HG02610 (cell line): ENCODE measurements around the gene SCG5.

ENCODE experiments used
- ATAC-seq: cut with Tn5 transposase; IDR thresholded peaks from one replicate; pipeline ENCODE4 v1.9.1; 2021; ENCODE audit warnings: mild to moderate bottlenecking, moderate library complexity; ENCODE audit not compliant: unreplicated experiment

The SCG5 gene

DNA sequence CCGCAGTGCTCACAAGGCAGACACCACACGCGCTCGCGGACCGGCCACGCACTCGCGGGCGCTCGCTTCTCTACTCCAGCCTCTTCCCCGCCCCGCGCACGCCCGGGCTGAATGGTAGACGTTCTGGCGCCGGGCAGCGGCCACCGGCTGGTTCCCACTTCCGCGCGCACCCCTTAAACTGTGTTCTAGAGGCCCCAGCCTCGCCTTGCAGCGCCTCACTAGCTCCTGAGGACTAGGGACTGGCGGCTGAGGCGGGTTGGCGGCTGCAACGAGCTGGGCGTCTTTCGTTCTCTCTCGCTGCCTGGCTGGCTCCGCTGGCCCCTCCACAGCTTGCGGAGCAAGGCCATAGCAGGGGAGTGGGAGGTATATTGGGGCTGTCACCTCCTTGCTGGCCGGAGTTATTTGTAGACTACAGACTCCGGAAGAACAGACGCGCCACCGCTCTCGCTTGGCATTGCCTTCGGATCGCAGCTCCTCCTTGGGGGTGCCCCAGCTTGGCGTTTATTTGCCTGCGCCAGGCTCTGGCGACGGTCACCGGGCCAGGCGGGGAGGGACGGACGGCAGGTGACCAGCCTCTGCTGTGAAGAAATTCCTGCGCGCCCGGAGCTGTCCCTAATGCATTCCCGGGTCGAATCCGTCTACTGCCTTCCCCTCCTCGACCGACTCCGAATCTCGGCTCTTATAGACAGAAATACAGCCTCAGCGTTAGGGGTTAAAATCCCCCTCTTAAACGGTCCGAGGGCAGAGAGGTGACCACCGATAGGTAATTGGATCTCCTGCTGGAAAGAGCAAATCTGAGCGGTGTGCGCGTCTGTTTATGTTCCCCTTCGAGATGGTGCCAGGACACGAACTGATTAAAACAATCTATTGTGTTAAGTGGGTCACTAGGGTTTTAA is 77.6 kb downstream of the SCG5 start:
- no peak for ATAC-seq

DNA sequence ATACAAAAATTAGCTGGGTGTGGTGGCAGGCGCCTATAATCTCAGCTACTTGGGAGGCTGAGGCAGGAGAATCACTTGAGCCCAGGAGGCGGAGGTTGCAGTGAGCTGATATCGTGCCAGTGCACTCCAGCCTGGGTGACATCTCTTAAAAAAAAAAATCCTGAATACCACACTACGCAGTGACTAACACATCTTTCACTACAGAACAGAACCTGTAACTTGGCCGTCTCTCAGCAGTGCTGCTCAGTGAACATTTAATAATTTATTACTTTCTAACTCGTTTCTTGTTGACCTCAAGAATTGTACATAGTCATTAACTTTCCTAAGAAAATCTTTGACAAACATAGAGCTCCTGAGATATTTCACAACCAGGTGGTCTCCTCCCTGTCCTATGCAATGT is 80.1 kb downstream of the SCG5 start:
- ATAC-seq: no peak

DNA sequence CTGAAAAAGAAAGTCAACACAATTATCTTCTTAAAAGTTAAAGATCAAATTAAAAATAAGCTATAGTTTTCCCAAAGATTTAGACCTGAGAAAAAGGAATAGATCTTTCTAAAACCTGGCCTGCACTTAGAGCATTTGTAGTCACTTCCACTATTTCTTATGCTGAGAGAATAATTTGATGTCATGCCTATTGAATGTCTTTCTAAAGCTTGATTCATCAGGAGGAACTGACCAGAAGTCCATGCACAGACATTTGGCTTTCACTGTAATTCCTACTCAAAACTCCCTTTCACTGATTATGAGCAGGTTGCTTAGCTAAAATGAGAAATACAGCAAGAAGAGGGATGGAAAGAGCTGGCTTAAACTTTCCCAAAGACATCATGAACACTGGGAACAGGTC is 80.6 kb downstream of the SCG5 start:
- no peak for ATAC-seq

DNA sequence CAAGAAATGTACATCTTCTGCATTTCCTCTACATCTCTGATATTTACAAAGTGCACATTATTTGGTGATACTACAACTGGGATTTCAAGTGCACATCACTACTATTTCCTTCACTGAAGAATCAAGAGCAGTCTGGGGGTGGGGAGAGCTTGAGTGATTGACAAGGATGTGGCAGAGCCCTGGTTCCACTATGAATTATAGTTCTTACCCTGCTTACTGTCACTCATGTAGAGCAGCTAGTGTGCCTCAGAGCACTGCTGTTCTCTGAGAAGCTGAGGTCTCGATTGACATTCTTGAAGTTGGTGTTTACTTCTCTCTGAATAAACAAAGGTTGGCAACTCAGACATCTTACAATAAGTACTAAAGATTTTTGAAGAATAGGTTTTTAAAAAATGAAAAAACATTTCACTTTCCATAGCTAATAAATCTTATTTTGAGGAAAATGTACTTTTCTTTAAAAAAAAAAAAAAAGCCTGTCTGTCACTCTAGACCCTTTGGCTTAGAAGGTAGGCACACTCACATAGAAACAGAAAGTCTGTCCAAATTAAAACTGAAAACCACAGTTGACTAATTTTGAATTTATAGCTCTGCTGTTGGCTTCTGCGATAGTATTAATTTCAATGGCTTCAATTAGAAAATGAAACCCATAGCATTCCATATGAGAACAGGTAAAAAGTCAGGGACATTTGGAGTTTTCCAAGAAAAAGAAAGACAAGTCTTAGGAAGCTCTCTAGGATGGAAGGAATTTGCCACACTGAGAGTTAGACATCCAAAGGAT is 81.8 kb downstream of the SCG5 start:
- peak; percentile 96 for ATAC-seq

DNA sequence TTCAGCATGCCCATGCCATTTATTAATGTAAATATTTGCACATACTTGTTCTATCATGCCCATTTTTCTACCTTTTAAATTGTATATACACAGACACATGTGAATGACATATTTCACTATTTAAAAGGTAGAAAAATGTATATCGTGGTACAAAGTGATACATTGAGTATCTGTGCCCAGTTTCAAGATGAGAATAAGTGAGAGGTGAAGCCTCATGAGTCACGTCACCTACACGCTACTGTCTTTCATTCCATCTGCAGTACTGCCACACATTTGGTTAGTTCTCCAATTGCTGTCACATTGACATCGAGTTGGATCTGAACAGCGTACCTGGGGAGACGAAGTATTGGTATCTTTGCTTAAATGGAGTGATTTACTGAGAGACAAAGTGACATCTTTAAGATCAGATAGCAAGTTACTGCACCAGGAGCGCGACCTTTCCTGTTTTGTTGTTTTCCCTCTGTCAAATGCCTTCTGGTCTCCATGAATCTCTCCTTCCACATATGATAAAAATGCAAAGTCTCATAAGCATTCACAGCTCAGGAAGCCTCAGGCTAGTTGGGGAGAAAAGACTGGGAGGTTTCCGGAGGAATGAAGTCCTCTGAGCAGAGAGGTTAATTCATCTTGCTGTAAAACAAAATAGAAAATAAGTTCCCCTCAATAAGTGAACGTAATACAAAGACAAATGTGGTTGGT is 88.3 kb downstream of the SCG5 start:
- ATAC-seq: no peak

DNA sequence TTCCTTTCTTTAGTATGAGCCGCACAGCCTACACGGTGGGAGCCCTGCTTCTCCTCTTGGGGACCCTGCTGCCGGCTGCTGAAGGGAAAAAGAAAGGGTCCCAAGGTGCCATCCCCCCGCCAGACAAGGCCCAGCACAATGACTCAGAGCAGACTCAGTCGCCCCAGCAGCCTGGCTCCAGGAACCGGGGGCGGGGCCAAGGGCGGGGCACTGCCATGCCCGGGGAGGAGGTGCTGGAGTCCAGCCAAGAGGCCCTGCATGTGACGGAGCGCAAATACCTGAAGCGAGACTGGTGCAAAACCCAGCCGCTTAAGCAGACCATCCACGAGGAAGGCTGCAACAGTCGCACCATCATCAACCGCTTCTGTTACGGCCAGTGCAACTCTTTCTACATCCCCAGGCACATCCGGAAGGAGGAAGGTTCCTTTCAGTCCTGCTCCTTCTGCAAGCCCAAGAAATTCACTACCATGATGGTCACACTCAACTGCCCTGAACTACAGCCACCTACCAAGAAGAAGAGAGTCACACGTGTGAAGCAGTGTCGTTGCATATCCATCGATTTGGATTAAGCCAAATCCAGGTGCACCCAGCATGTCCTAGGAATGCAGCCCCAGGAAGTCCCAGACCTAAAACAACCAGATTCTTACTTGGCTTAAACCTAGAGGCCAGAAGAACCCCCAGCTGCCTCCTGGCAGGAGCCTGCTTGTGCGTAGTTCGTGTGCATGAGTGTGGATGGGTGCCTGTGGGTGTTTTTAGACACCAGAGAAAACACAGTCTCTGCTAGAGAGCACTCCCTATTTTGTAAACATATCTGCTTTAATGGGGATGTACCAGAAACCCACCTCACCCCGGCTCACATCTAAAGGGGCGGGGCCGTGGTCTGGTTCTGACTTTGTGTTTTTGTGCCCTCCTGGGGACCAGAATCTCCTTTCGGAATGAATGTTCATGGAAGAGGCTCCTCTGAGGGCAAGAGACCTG is 89.5 kb downstream of the SCG5 start:
- ATAC-seq: no peak

DNA sequence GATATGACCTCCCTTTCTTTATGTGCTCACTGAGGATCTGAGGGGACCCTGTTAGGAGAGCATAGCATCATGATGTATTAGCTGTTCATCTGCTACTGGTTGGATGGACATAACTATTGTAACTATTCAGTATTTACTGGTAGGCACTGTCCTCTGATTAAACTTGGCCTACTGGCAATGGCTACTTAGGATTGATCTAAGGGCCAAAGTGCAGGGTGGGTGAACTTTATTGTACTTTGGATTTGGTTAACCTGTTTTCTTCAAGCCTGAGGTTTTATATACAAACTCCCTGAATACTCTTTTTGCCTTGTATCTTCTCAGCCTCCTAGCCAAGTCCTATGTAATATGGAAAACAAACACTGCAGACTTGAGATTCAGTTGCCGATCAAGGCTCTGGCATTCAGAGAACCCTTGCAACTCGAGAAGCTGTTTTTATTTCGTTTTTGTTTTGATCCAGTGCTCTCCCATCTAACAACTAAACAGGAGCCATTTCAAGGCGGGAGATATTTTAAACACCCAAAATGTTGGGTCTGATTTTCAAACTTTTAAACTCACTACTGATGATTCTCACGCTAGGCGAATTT is 91.2 kb downstream of the SCG5 start:
- no peak for ATAC-seq

DNA sequence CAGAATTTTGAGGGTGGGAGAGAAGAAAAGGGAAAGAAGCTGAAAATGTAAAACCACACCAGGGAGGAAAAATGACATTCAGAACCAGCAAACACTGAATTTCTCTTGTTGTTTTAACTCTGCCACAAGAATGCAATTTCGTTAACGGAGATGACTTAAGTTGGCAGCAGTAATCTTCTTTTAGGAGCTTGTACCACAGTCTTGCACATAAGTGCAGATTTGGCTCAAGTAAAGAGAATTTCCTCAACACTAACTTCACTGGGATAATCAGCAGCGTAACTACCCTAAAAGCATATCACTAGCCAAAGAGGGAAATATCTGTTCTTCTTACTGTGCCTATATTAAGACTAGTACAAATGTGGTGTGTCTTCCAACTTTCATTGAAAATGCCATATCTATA is 91.8 kb downstream of the SCG5 start:
- ATAC-seq: no peak

DNA sequence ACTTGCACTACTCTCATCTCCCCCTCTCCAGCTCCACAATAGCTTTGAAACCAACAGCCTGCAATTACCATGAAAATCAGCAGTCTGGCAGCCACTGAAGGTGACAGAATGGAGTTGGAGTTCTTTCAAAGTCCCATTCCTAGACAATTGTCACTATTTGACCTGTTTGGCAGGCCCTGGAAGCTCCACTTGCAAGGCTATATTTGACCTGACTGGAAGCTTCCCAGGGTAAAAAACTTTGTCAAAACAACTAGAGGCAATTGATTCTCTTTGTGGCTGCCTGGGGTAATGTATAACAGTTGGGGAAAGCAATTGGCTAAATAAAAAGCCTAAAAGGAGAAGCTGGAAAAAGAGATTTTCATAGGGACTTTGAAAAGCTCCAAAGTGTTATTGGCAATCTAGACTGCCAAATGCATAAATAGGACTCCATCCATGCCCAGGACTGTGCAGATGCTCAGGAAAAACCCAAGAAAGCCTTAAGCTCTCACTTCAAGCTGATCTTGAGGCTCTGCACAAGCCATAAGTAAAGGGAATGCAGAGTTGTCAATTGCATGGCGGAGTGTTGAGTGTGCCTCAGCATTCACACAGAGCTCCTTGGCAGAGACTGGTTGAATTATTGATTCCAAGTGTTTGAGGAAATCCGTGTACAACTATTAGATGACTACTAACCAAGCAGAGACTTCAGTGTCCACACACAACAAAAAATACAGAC is 94.6 kb downstream of the SCG5 start:
- no peak for ATAC-seq

DNA sequence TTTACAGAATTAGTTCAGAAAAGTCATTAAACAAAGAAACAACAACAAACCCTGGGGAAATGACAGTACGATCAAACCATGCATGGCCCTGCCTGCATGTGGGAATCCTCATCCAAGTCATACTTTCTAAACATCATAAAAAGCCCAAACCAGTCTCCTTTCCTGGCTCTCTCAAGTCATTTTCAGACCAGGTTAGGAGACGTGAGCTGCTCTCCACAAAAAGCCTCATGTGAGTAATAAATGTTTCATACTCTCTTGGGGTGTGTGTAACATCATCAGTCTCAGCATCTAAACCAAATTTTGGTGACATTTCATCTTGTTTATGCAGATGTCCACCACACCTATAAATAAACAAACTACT is 95.2 kb downstream of the SCG5 start:
- ATAC-seq: no peak

DNA sequence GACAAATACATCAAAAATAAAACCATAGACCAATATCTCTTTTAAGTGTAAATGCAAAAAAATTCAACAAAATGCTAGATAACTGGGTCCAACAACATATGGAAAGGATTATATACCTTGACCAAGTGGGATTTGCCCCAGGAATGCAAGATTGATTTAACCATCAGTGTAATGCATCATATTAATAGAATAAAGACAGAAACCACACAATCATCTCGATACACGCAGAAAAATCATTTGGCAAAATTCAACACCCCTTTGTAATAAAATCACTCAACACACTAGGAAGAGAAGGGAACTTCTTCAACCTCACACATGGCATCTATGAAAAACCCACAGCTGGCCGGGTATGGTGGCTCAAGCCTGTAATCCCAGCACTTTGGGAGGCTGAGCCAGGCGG is 95.8 kb downstream of the SCG5 start:
- no peak for ATAC-seq

DNA sequence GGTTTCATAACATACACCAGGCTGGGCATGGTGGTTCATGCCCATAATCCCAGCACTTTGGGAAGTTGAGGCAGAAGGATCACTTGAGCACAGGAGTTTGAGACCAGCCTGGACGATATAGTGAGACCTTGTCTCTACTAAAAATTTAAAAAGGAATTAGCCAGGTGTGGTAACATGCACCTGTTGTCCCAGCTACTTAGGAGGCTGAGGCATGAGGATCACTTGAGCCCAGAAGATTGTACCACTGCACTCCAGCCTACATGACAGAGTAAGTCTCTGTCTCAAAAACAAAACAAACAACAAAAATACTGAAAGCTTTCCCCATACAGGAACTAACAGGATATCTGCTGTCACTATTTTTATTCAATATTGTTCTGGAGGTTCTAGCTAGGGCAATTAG is 97.2 kb downstream of the SCG5 start:
- no peak for ATAC-seq

DNA sequence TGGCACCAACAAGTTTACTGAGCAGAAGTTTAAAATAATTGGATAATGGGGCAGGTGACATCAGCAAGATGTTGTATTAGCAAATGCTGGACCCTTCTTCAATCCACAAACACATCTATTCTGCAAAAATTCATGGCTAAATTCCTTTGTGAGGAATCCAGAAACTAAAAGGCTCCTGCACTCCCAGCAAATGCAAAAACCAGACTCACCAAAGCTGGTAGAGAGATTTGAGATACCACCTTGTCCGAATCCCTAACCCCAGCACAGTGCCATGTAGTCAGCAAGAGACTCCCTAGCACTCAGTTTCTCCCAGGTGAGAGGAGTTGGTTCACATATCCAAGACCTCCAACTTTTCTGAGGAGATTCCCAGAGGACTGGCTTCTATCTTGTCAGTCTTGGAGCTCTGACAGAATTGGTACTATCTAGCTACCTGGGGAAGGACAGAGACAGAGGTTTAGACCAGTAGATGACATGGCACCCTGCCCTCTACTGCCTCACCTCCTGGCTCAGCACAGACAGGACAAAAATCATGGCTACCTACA is 98.1 kb downstream of the SCG5 start:
- no peak for ATAC-seq

DNA sequence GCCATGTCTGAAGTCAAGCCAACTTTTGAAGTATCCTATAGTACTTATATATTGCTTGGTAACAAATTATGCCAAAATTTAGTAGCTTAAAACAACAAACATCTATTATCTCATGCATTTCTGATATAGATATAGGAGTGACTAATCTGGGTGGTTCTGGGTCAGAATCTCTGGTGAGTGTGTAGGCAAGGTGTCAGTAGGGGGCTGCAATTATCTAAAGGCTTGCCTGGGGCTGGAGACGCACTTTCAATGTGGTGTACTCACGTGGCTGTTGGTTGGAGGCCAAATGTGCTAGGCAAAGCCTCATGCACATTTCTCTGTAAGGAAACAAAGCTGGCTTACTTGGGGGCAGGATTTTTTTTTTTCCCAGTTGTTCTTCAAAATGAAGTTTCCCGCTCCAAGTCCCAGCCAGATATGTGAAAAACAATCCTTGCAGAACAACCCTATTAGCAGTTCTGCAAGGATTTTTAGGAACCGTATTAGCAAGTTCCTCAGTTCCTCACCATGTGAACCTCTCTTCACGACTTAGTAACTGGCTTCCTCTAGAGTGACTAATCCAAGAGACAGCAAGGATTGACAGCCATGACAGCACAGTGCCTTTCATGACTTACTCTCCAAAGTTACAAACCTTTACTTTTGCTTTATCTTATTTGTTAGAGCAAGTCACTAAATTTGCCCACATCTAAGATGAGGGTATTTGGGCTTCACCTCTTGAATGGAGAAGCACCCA is 102.1 kb downstream of the SCG5 start:
- ATAC-seq: no peak

DNA sequence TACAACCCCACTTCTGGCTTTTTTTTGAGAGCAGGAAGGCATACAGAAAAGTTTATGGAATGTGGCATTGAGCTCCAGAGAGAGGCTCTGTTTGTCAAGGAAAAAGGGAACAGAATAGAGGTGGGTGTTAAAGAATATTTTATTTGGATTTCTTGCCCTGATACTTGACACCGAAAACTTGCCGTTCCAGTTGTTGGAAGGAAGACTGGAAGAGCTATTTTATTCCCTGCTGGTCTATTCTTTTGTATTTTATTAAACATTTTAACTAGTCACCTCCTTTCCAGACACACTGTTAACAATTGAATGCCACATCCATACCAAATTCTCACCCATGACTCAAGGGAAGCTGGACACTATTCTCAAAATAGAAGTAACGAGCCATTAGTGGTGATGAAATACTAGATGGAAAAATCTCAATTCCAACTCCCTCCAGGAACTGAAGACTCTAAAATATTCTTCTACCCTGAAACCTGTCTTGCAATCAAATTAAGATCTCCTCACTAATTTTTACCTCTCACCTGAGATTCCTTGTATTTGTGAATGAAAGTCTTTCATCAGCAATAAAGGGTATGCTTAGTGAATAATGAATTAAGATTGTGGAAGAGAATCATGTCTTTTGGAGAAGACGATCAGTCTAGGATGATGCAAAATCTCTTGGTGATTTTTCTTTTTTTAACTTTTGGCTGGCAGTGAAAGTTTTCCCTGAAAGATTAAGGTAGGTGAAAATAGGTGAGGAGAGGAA is 104.8 kb downstream of the SCG5 start:
- no peak for ATAC-seq
